HL-60/S4 treated with retinoic acid at 250 ng/mL for 4 days and 3 days (cell line): Measurements from ENCODE around the gene FCN2.

Experiments
- in situ Hi-C: fragments of 300-500 bp; cut with MboI; formaldehyde crosslinking; loops from 2 replicates; pipeline ENCODE4 v1.7.0; 2022; ENCODE audit warnings: low sequenced_read_pairs

Gene FCN2

GRCh38 chr9:134868751-134869553, 11.7 kb upstream of the FCN2 start:
- in situ Hi-C loops = no loop called here

GRCh38 chr9:134869554-134870300, 10.9 kb upstream of the FCN2 start:
- in situ Hi-C loops = no loop called here

GRCh38 chr9:134870301-134870694, 10.3 kb upstream of the FCN2 start:
- in situ Hi-C loops = no loop called here

DNA sequence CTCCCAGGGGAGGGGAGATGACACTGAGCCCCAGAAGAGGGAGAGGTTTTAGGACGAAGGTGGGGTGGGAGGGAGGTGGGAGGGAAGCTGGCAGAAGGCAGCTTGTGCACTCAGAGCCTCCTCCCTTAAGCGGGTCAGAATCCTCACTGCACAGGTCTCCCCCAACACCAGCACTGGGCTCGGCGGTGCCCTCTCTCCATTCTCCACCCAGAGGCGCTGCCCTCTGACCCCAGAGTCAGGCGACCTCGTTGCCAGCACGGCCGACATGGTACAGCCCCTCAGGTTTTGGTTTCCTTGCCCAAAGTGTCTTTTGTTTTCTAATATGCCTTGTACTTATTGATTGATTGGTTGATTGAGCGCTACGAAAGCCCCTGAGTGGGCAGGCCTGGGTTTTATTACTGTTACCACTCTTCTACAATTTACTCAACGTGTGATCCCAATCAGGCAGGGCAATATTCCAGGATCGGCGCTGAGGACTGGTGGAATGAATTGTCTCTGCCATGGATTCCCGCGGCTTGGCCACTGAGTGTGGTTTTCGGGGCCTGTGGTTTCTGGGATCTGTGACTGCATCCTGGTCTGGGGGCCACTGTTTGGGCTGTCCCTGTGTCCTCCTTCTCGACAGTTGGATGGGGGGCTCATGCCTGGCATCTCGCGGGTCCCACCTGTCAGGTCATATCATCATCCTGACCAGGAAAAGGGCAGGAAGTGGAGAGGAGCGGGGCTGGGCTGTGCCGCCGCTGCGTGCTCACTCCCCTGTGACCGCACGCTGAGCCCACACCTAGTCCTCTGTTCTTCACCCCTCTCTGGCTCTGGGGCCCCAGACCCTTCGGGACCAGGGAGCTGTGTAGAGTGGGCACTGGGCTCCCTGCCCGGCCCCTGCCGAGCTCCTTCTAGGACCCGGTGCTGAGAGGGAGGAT, 9.6 kb upstream of the FCN2 start:
- in situ Hi-C loops = no loop called here

DNA sequence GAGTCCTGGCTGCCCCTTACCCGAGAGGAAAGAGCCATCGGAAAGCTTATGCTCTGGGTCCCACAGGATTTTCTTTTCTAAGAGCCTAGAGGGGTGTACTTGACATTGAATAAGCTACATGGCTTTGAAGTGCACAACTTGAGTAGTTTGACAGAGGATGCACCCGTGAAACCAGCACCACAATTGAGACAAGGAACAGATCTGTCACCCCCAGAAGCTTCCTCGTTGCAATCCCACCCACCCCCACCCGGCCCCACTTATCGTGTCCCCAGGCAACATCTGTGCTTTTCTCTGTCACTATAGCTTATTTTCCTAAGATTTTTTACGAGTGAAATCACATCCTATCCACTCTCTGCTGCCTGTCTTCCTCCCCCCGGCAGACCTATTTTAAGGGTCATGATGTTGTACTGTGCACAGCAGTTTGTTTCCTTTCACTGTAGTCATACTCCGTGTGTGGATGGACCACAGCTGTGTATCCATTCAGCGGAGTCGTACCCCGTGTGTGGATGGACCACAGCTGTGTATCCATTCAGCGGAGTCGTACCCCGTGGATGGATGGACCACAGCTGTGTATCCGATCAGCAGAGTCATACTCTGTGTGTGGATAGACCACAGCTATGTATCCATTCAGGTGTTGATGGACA, 8.8 kb upstream of the FCN2 start:
- in situ Hi-C loops = no loop called here

- in situ Hi-C loops = no loop called here
Observed at GRCh38 chr9:134872482-134873231, 8.0 kb upstream of the FCN2 start.

DNA sequence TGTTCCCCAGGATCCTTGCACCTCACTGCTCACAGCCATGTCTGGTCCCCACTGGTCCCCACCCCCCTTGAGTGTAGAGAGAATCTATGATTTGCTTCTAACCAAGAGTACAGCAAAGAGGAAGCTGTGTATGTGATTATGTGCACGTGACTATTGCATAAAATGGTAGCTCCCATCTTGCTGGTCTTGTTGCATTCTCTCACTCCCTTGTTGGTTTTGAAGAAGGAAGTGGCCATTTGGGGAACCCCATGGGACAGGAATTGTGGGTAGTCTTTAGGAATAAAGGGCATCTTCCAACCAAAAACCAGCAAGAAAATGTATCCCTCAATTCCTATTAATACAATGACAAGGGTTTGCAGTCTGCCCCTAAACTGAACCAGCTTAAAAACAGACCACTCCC, 5.2 kb upstream of the FCN2 start:
- in situ Hi-C loops = no loop called here

GRCh38 chr9:134877541-134877940, 3.1 kb upstream of the FCN2 start:
- in situ Hi-C loops = no loop called here

DNA sequence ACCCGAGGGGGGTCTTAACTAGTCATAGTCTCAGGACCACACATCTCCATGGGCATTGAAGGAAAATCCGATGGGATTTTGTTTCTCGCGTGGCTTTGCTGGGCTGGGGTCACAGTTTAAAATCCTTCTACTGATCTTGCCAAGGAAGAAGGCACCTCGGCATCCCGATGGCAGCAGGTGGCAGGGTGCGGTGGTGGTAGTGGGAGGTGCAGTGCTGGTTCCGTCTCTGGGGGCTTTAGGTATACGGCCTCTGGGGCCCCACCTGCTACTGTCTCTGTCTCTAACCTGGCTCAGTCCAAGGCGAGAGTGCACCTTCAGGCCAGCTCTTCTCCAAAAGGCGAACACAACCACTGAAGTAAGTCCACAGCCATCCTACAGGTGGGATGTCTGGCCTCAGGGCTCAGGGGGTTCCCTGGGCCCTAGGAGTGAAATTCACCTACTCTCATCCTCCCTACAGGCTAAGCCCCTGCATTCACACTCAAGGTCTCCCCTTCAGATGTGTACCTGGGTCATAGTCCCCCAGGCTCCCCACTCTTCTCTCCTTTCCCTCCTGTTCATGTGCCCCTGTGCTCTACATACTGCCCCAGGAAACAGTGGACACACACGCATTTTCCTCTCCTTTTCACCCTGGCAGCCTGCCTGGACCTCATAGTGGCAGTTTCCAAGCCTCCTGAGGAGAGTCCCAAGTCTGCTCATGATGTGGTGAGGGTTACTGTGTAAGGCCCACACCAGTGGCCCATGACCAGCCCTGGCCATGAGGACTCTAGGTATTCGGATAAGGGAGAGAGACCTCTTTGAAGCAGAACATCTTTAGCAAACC, 736 bp upstream of the FCN2 start:
- in situ Hi-C loops = no loop called here

- in situ Hi-C loops = no loop called here
Observed at GRCh38 chr9:134881313-134881670, 682 bp downstream of the FCN2 start.

- in situ Hi-C loops = no loop called here
Observed at GRCh38 chr9:134882204-134882785, 1.7 kb downstream of the FCN2 start.

DNA sequence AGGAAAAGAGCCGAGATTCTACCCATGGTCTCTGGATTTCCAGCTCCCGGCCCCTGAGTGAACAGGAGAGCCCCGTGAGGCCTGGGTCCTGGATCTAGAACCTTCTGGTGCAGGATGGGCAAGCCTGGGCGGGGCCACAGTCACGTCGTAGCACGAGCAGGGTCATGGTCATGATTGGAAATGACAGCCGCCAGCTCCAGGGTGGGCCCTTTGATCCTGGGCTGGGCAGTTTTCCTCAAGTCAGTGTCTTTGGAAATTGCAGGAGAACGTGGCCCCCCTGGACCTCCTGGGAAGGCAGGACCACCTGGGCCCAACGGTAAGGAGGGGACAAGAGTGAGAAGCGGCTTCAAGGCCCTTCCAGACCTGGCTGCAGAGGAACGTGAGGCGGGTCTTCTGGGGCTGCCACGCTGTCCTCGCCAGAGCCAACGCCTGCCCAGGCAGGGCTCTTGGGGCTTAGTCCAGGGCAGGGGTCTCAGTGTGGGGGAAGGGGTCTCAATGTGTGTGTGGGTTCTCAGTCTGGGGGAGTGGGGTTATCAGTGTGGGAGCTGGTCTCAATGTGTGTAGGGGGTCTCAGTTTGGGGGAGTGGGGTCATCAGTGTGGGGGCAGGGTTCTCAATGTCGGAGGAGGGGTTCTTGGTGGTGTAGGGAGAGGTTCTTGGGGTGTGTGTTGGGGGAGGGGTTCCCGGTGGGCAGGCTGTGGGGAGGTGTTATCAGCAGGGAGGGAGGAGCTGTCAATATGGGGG, 2.6 kb downstream of the FCN2 start:
- in situ Hi-C loops = no loop called here

GRCh38 chr9:134884492-134884891, 3.9 kb downstream of the FCN2 start:
- in situ Hi-C loops = no loop called here

DNA sequence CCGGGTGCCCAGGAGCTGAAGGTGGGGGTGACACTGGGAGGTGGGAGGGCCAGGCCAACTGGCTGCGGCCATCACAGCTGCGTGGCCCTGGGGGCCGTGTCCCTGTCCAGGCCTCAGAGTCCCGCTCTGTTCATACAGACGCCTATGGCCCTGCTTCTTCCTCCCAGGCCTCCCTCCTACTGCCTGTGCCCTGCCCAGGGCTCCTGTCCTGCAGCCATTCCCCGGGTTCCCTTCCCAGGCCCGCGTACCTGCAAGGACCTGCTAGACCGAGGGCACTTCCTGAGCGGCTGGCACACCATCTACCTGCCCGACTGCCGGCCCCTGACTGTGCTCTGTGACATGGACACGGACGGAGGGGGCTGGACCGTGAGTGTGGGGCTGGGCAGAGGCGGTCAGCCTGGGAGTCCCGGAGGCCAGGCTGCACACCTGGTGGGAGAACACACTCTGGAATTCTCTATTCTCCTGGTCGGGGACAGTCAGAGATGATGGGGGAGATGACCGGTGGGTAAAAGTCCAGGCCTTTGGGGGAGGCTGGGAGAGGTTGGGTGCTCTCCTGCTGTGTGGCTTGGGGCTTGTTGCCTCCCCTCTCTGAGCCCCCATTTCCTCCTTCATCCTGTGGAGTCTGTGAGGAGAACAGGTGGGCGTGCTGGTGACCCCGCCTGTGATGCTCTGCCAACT, 4.5 kb downstream of the FCN2 start:
- in situ Hi-C loops = no loop called here

DNA sequence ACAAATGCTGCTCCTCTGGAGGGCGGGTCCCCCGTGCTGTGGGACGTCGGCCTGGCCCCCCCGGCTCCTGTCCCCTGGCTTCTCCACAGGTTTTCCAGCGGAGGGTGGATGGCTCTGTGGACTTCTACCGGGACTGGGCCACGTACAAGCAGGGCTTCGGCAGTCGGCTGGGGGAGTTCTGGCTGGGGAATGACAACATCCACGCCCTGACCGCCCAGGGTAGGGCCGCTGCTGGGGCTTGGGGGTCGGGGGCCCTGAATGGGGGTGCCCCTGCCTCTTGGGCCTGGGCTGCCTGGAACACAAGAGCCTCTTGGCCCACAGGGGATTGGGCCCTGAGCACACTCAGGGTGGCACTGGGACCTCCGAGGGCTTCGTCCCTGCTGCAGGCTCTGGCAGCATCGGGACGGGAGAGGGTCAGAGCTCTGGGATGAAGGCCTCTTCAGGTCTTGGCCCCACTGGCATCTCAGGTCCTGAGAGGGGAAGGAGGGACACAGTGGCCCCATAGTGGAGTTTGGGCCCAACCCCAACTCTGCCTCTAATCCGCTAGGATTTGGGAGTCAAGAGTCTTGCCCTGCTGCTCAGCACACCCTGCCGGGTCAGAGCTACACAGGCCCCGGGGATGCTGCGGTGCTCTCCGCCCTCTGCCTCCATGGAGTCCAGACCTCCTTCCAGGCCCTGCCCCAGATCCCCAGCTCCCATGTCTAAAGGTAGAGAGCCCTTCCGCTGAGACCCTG, 5.2 kb downstream of the FCN2 start:
- in situ Hi-C loops = no loop called here

DNA sequence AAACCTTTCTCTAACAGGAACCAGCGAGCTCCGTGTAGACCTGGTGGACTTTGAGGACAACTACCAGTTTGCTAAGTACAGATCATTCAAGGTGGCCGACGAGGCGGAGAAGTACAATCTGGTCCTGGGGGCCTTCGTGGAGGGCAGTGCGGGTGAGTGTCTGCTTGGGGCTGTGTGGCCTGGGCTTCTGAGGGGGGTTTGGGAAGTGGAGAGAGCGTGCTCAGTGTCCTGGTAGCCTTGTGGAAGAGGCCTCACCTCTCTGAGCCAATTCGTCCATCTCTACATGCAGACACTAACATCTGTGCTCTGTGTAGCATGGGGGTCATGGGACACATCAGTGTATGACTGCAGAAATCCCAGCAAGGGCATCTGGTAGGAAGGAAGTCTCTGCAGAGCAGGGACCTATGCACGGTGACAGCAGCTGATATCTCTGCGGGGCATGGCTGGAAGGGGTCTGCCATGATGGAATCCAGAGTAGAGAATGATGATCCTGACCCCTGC, 5.9 kb downstream of the FCN2 start:
- in situ Hi-C loops = no loop called here

GRCh38 chr9:134887219-134887618, 6.6 kb downstream of the FCN2 start:
- in situ Hi-C loops = no loop called here
